Cardiac muscle cell (in vitro differentiated cells and primary cell): ENCODE data around the gene SMAD6. TPM values are rescaled to one million over a fixed set of nuclear protein-coding genes. Genes with fewer than 3 reads are reported as not detected.

Experiments
- DNase-seq, 2 donors: peaks; one replicate each; pipeline versions ENCODE4 v3.0.0 to v3.0.0-alpha.2; 2010 to 2017; ENCODE audit warnings: low read depth in 1 of 2, low spot score in 1 of 2
- H3K27ac ChIP-seq: fragments of 200-600 bp; sonication (generic); 2 replicates; pipeline ENCODE4 v1.5.1; 2016
- H3K27me3 ChIP-seq: fragments of 200-600 bp; sonication (generic); 2 replicates; pipeline ENCODE4 v1.6.0; 2016; ENCODE audit warnings: control low read depth
- H3K36me3 ChIP-seq: fragments of 200-600 bp; sonication (generic); 2 replicates; pipeline ENCODE4 v1.5.1; 2016; ENCODE audit warnings: control low read depth
- H3K4me1 ChIP-seq: fragments of 200-600 bp; sonication (generic); 2 replicates; pipeline ENCODE4 v1.8.1; 2017; ENCODE audit warnings: low read depth, mild to moderate bottlenecking, mixed run types
- H3K4me3 ChIP-seq: fragments of 200-600 bp; sonication (generic); 2 replicates; pipeline ENCODE4 v1.5.1; 2016; ENCODE audit warnings: mild to moderate bottlenecking
- H3K9me3 ChIP-seq: fragments of 200-600 bp; sonication (generic); 2 replicates; pipeline ENCODE4 v1.5.1; 2017; ENCODE audit warnings: low read depth, mild to moderate bottlenecking, control low read depth
- CTCF ChIP-seq: IDR thresholded peaks from 2 replicates; pipeline ENCODE4 v1.5.1; 2012; ENCODE audit warnings: low read depth, mild to moderate bottlenecking, low read length
- polyA plus RNA-seq: library from polyadenylated mRNA; unstranded; fragments of >200 nt; fragmentation: Nextera tagmentation; extraction: Ambion mirVana; gene quantifications from 2 replicates; pipeline ENCODE4 v1.2.1, GENCODE V29; 2016
- total RNA-seq: library from RNA; depleted of rRNA; stranded (reverse); fragments of >200 nt; gene quantifications from 2 replicates; pipeline ENCODE4 v1.2.3, GENCODE V29; 2016

Gene SMAD6
- total and polyA plus RNA-seq, 2 experiments from 2014 or later, result 106 to 274 TPM

DNA sequence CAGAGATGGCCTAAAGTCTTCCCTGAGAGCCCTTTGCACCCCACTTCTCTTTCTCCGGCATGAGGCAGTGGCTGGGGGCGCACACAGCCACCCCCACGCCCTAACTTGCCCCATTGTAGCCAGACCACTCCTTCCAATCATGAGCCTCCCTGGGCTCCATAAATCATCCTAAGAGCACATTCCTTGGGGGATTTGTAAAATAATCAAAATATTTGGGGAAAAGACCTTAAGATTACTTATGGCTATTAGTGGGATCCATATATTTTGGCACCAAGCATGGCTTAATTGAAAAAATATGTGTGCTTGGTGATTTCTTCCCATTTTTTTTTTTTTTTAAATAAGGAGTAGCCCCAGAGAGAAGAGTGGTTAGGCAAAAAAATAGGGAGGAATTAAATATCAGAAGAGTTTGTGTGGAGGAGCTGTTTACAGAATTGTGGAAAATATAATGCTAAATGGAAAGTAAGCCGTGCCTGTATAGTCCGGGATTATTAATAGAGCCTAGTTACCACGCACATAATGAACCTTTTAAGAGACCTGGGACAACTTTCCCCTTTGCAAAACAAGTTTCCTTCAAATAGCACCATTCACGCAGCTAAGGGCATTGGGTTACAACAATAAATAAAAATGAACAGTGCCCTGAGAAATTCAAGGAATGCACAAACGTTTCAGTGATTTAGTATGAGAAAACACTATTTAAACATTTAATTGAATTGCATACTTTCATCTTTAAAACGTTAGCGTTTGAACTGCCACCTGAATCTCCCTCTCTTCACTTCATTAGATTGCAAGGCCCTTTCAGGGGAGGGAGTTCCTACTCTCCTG lies 46.1 kb downstream of the SMAD6 start:
- Histone ChIP-seq H3K27me3 (no peaks in the 10 kb centered on the region), H3K36me3 (peaks cover 15% of the 10 kb centered on the region), H3K9me3 (no peaks in the 10 kb centered on the region), H3K27ac (peak overlapping the region; percentile 73), H3K4me3 (no peak overlapping the region), H3K4me1 (peaks cover 46% of the 10 kb centered on the region)
- no peak for TF ChIP-seq CTCF
- peak in 1 of 2 donors; percentile 44 for DNase-seq

GRCh38 chr15:66748708-66749035 lies 46.6 kb downstream of the SMAD6 start:
- H3K36me3 ChIP-seq, result peaks cover 15% of the 10 kb centered on the region
- H3K4me1 ChIP-seq, result peaks cover 46% of the 10 kb centered on the region
- H3K9me3 ChIP-seq, result no peaks in the 10 kb centered on the region
- H3K27me3 ChIP-seq, result no peaks in the 10 kb centered on the region
- DNase-seq, result no peak
- TF ChIP-seq CTCF, result no peak
- H3K4me3 ChIP-seq, result no peak overlapping the region
- H3K27ac ChIP-seq, result peak overlapping the region; percentile 73

DNA sequence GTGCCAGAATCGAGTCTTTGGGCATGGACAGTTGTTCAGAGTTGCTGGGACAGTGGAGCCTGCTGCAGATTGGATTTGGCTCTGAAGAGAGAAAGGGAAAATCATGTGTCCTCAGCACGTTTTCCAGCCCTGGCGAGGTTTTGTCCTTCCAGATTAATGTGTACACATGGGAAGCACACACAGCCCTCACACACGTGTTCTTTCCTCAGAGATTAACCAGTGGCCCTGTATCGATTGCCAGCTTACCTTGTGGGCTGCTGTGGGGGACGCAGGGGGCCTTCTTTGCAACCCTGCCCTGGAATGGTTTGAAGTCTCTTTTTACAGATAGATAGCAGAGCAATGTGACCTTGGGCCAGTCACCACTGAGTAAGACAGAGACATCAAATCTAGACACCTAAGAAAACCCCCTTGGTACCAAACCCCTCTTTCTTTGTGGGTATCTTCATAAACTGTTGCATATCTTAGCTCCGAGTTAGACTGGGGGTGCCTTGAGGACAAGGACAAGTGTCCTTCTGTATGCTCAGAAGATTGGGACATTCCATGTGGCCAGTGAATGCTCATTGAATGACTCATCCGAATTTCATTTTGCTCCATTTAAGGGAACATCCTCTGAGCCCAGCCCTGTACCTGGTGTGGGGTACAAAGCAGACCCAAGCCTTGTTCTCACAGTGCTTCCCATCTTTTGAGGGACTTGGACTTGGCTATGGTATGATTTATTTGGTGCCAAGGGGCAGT lies 48.0 kb downstream of the SMAD6 start:
- H3K4me1 ChIP-seq, result peaks cover 43% of the 10 kb centered on the region
- no peaks in the 10 kb centered on the region for H3K9me3 ChIP-seq
- DNase-seq, result peak in 1 of 2 donors; percentile 33
- H3K36me3 ChIP-seq, result peaks cover 11% of the 10 kb centered on the region
- peak overlapping the region; percentile 73 for H3K27ac ChIP-seq
- TF ChIP-seq CTCF, result no peak
- H3K4me3 ChIP-seq, result no peak overlapping the region
- no peaks in the 10 kb centered on the region for H3K27me3 ChIP-seq

DNA sequence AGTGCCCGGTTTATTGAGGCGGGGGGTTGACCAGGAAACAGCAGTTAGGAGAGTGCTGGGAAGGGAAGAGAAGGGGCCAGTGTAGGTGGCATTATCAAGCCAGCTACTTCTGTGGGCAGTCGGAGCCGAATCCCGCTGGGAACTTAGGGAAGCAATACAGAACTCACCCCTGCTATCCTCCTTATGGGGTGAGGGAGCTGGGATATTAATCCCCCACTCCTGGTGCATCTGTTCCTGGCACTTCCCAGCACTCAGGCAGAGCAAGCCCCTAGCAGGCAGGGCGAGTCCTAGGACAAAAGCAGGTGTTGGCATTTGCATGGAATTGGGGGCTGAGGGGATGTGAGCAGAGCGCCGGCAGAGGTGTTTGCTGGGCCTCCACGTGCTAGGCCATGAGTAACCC lies 48.6 kb downstream of the SMAD6 start:
- TF ChIP-seq CTCF, result no peak
- Histone ChIP-seq H3K36me3 (peaks cover 12% of the 10 kb centered on the region), H3K27me3 (no peaks in the 10 kb centered on the region), H3K27ac (peak overlapping the region; percentile 73), H3K4me1 (peaks cover 42% of the 10 kb centered on the region), H3K4me3 (no peak overlapping the region), H3K9me3 (no peaks in the 10 kb centered on the region)
- DNase-seq, result no peak

DNA sequence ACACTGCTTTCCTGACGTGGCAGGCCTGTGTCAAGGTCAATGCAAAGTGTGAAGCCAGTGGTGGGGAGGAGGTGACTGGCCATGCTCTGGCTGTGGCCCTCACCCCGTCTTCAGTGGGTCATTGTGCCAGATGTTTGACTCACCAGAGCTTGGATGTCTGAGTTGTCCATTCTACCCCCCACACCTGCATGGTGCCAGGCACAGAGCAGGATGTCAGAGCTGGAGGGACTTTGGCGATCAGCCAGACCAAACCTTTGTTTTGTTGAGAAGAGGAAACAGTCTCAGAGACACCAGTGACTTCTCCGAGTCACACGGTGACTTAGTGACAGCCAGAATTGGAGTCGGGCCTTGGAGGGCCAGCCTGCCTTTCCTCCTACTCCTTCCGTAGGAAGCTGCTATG lies 49.5 kb downstream of the SMAD6 start:
- peaks cover 40% of the 10 kb centered on the region for H3K4me1 ChIP-seq
- H3K27ac ChIP-seq, result peak overlapping the region; percentile 73
- no peaks in the 10 kb centered on the region for H3K9me3 ChIP-seq
- TF ChIP-seq CTCF, result no peak
- no peak overlapping the region for H3K4me3 ChIP-seq
- peaks cover 9% of the 10 kb centered on the region for H3K36me3 ChIP-seq
- DNase-seq, result no peak
- H3K27me3 ChIP-seq, result no peaks in the 10 kb centered on the region
